HepG2 (cell line): Measurements from ENCODE around the gene CNFN.

Source experiments
- AHR ChIP-seq: IDR thresholded peaks from 2 replicates; pipeline ENCODE4 v1.6.1; 2018; ENCODE audit warnings: missing genetic modification reagents, missing compliant biosample characterization
- CREB1 ChIP-seq, 2 experiments: fragments of 450-650 bp in 1 of 2; IDR thresholded peaks; 2 replicates each; pipeline ENCODE4 v1.6.1; 2016 to 2017; ENCODE audit warnings: control low read depth in 1 of 2, mild to moderate bottlenecking in 1 of 2, missing compliant biosample characterization in 1 of 2, missing genetic modification characterization in 1 of 2
- CTCF ChIP-seq: sonication (generic); formaldehyde crosslinking; IDR thresholded peaks from 2 replicates; pipeline ENCODE4 v1.5.0; 2020; ENCODE audit warnings: mild to moderate bottlenecking, missing genetic modification reagents, moderate library complexity
- KAT2B ChIP-seq: fragments of 150-350 bp; IDR thresholded peaks from 2 replicates; pipeline ENCODE4 v1.6.1; 2014; ENCODE audit warnings: low read depth, low read length, borderline replicate concordance
- NFIB ChIP-seq: sonication (generic); formaldehyde crosslinking; IDR thresholded peaks from 2 replicates; pipeline ENCODE4 v1.9.0; 2021; ENCODE audit warnings: missing genetic modification reagents, mild to moderate bottlenecking, borderline replicate concordance
- NFYB ChIP-seq: sonication (generic); formaldehyde crosslinking; IDR thresholded peaks from 2 replicates; pipeline ENCODE4 v1.4.0; 2020; ENCODE audit warnings: missing genetic modification reagents
- POLR2A ChIP-seq, 2 experiments: IDR thresholded peaks; 2 replicates each; pipeline ENCODE4 v1.6.1; 2011; ENCODE audit warnings: low read depth in 2 of 2, low read length in 2 of 2, mild to moderate bottlenecking in 1 of 2, moderate library complexity in 1 of 2; ENCODE audit not compliant: insufficient read depth in 1 of 2
- REST ChIP-seq, 2 experiments: IDR thresholded peaks; 2 replicates each; pipeline ENCODE4 v1.6.1; 2011 to 2012; ENCODE audit warnings: low read length in 2 of 2, borderline replicate concordance in 1 of 2, low read depth in 1 of 2, mild to moderate bottlenecking in 1 of 2, moderate library complexity in 1 of 2
- SAP130 ChIP-seq: IDR thresholded peaks from 2 replicates; pipeline ENCODE4 v1.6.1; 2016; ENCODE audit warnings: low read depth
- STAT5B ChIP-seq: sonication (generic); formaldehyde crosslinking; IDR thresholded peaks from 2 replicates; pipeline ENCODE4 v1.4.0; 2020; ENCODE audit warnings: missing genetic modification reagents
- ZMYM2 ChIP-seq: sonication (generic); formaldehyde crosslinking; IDR thresholded peaks from 2 replicates; pipeline ENCODE4 v1.8.0; 2022; ENCODE audit warnings: mild to moderate bottlenecking, missing genetic modification reagents
- ZNF274 ChIP-seq: sonication (generic); formaldehyde crosslinking; IDR thresholded peaks from 2 replicates; pipeline ENCODE4 v1.5.1; 2020; ENCODE audit warnings: mild to moderate bottlenecking, missing genetic modification reagents
- TF ChIP-seq, protein P1 (sequence below), 2 experiments: fragments of 450-650 bp in 1 of 2; sonication (generic) in 1 of 2; formaldehyde crosslinking in 1 of 2; IDR thresholded peaks; 2 replicates each; pipeline versions ENCODE4 v1.6.1 to v1.8.0; 2016 to 2022; ENCODE audit warnings: antibody characterized with exemption in 1 of 2, mild to moderate bottlenecking in 1 of 2, missing genetic modification reagents in 1 of 2
- TF ChIP-seq, protein P2 (sequence below): sonication (generic); formaldehyde crosslinking; IDR thresholded peaks from 2 replicates; pipeline ENCODE4 v1.8.1; 2023; ENCODE audit warnings: mild to moderate bottlenecking, missing genetic modification reagents

GRCh38 chr19:42409477-42409876, 19.4 kb upstream of the CNFN start:
- TF ChIP-seq CREB1 (IDR thresholded peaks at IDR 0.05) (no peak), CREB1 (CRISPR knock-in tag; IDR thresholded peaks at IDR 0.05) (no peak), NFYB (CRISPR knock-in tag) (no peak), REST (IDR thresholded peaks at IDR 0.05; ENCODE audit: borderline replicate concordance in 1 of 2, low read depth in 1 of 2, low read length in 2 of 2) (no peak), STAT5B (no peak), SAP130 (CRISPR knock-in tag) (no peak), CTCF (CRISPR knock-in tag) (no peak), ZMYM2 (no peak), POLR2A (IDR thresholded peaks at IDR 0.05; ENCODE audit: insufficient read depth in 1 of 2, low read depth in 2 of 2, low read length in 2 of 2) (no peak), NFIB (CRISPR knock-in tag) (no peak), AHR (no peak), KAT2B (no peak), ZNF274 (CRISPR knock-in tag) (no peak)
- TF ChIP-seq, protein P1, sequence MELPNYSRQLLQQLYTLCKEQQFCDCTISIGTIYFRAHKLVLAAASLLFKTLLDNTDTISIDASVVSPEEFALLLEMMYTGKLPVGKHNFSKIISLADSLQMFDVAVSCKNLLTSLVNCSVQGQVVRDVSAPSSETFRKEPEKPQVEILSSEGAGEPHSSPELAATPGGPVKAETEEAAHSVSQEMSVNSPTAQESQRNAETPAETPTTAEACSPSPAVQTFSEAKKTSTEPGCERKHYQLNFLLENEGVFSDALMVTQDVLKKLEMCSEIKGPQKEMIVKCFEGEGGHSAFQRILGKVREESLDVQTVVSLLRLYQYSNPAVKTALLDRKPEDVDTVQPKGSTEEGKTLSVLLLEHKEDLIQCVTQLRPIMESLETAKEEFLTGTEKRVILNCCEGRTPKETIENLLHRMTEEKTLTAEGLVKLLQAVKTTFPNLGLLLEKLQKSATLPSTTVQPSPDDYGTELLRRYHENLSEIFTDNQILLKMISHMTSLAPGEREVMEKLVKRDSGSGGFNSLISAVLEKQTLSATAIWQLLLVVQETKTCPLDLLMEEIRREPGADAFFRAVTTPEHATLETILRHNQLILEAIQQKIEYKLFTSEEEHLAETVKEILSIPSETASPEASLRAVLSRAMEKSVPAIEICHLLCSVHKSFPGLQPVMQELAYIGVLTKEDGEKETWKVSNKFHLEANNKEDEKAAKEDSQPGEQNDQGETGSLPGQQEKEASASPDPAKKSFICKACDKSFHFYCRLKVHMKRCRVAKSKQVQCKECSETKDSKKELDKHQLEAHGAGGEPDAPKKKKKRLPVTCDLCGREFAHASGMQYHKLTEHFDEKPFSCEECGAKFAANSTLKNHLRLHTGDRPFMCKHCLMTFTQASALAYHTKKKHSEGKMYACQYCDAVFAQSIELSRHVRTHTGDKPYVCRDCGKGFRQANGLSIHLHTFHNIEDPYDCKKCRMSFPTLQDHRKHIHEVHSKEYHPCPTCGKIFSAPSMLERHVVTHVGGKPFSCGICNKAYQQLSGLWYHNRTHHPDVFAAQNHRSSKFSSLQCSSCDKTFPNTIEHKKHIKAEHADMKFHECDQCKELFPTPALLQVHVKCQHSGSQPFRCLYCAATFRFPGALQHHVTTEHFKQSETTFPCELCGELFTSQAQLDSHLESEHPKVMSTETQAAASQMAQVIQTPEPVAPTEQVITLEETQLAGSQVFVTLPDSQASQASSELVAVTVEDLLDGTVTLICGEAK (IDR thresholded peaks at IDR 0.05): no peak
- TF ChIP-seq, protein P1 (CRISPR knock-in tag; IDR thresholded peaks at IDR 0.05): no peak
- TF ChIP-seq, protein P2, sequence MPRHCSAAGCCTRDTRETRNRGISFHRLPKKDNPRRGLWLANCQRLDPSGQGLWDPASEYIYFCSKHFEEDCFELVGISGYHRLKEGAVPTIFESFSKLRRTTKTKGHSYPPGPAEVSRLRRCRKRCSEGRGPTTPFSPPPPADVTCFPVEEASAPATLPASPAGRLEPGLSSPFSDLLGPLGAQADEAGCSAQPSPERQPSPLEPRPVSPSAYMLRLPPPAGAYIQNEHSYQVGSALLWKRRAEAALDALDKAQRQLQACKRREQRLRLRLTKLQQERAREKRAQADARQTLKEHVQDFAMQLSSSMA (CRISPR knock-in tag): no peak
